Measurements from ENCODE around the gene MARCHF11. TPM values are rescaled to one million over a fixed set of nuclear protein-coding genes. Genes with fewer than 3 reads are reported as not detected.

MARCHF11 gene
- total and polyA plus RNA-seq, 2 experiments from 2014 or later = not detected

- WGBS, 2 experiments (ENCODE audit: low coverage in 1 of 2, low lambda C conversion rate in 2 of 2, missing lambda C conversion rate in 2 of 2) = 44 to 46% methylated on average over 5 of the region's 5 CpGs
- Histone ChIP-seq H3K27ac (no peak overlapping the region), H3K9me3 (ENCODE audit: low read depth) (no peaks in the 10 kb centered on the region), H3K27me3 (replicated peaks; ENCODE audit: insufficient read depth) (no peaks in the 10 kb centered on the region), H4K20me1 (ENCODE audit: insufficient read depth) (no peaks in the 10 kb centered on the region), H2AFZ (no peak overlapping the region), H3K36me3 (ENCODE audit: low read depth) (no peaks in the 10 kb centered on the region), H3K4me1 (ENCODE audit: insufficient read depth) (no peaks in the 10 kb centered on the region), H3K79me2 (ENCODE audit: insufficient read depth) (no peaks in the 10 kb centered on the region), H3K4me3 (no peak overlapping the region), H3K9me2 (ENCODE audit: insufficient read depth) (no peaks in the 10 kb centered on the region), H3F3A (ENCODE audit: insufficient read depth) (no peaks in the 10 kb centered on the region), H3K4me2 (ENCODE audit: unreplicated experiment) (no peak overlapping the region), H3K9ac (no peak overlapping the region)
- TF ChIP-seq EZH2phosphoT487 (IDR thresholded peaks at IDR 0.05; ENCODE audit: insufficient read depth, low read depth) (no peak), EZH2 (IDR thresholded peaks at IDR 0.05; ENCODE audit: insufficient read depth, poor library complexity, severe bottlenecking) (no peak)
- in situ Hi-C loops (cut with MboI) = no loop called here
- no peak for DNase-seq
These were observed 47.7 kb downstream of the MARCHF11 start for GRCh38 chr5:16131878-16132277.

- Histone ChIP-seq H3F3A (ENCODE audit: insufficient read depth) (no peaks in the 10 kb centered on the region), H3K4me2 (ENCODE audit: unreplicated experiment) (no peak overlapping the region), H3K9me2 (ENCODE audit: insufficient read depth) (no peaks in the 10 kb centered on the region), H2AFZ (no peak overlapping the region), H3K36me3 (ENCODE audit: low read depth) (no peaks in the 10 kb centered on the region), H3K4me3 (no peak overlapping the region), H3K9me3 (ENCODE audit: low read depth) (no peaks in the 10 kb centered on the region), H3K27ac (no peak overlapping the region), H4K20me1 (ENCODE audit: insufficient read depth) (no peaks in the 10 kb centered on the region), H3K4me1 (ENCODE audit: insufficient read depth) (no peaks in the 10 kb centered on the region), H3K27me3 (replicated peaks; ENCODE audit: insufficient read depth) (no peaks in the 10 kb centered on the region), H3K79me2 (ENCODE audit: insufficient read depth) (no peaks in the 10 kb centered on the region), H3K9ac (no peak overlapping the region)
- WGBS, 2 experiments (ENCODE audit: low coverage in 1 of 2, low lambda C conversion rate in 2 of 2, missing lambda C conversion rate in 2 of 2) = 50 to 57% methylated on average over 5 of the region's 5 CpGs
- TF ChIP-seq EZH2phosphoT487 (IDR thresholded peaks at IDR 0.05; ENCODE audit: insufficient read depth, low read depth) (no peak), EZH2 (IDR thresholded peaks at IDR 0.05; ENCODE audit: insufficient read depth, poor library complexity, severe bottlenecking) (no peak)
- DNase-seq = no peak
- in situ Hi-C loops (cut with MboI) = no loop called here
These were observed 50.6 kb downstream of the MARCHF11 start for GRCh38 chr5:16128944-16129343.

GRCh38 chr5:16127865-16128544 is 51.6 kb downstream of the MARCHF11 start:
- no peak for DNase-seq
- H2AFZ ChIP-seq = no peak overlapping the region
- WGBS, 2 experiments (ENCODE audit: low coverage in 1 of 2, low lambda C conversion rate in 2 of 2, missing lambda C conversion rate in 2 of 2) = 16 to 17% methylated on average over 4 of the region's 4 CpGs
- TF ChIP-seq EZH2phosphoT487 (IDR thresholded peaks at IDR 0.05; ENCODE audit: insufficient read depth, low read depth) = no peak
- H3K36me3 ChIP-seq (ENCODE audit: low read depth) = no peaks in the 10 kb centered on the region
- H3K27me3 ChIP-seq (replicated peaks; ENCODE audit: insufficient read depth) = no peaks in the 10 kb centered on the region
- no peaks in the 10 kb centered on the region for H4K20me1 ChIP-seq (ENCODE audit: insufficient read depth)
- no peaks in the 10 kb centered on the region for H3K9me3 ChIP-seq (ENCODE audit: low read depth)
- no peak overlapping the region for H3K4me2 ChIP-seq (ENCODE audit: unreplicated experiment)
- no peak overlapping the region for H3K9ac ChIP-seq
- no peak overlapping the region for H3K4me3 ChIP-seq
- H3K27ac ChIP-seq = no peak overlapping the region
- no peaks in the 10 kb centered on the region for H3F3A ChIP-seq (ENCODE audit: insufficient read depth)
- in situ Hi-C loops (cut with MboI) = no loop called here
- H3K79me2 ChIP-seq (ENCODE audit: insufficient read depth) = no peaks in the 10 kb centered on the region
- no peaks in the 10 kb centered on the region for H3K4me1 ChIP-seq (ENCODE audit: insufficient read depth)
- no peaks in the 10 kb centered on the region for H3K9me2 ChIP-seq (ENCODE audit: insufficient read depth)

GRCh38 chr5:16120579-16120978 is 59.0 kb downstream of the MARCHF11 start:
- Histone ChIP-seq H2AFZ (no peak overlapping the region), H3K27me3 (replicated peaks; ENCODE audit: insufficient read depth) (no peaks in the 10 kb centered on the region), H3F3A (ENCODE audit: insufficient read depth) (no peaks in the 10 kb centered on the region), H3K9me2 (ENCODE audit: insufficient read depth) (no peaks in the 10 kb centered on the region), H3K4me2 (ENCODE audit: unreplicated experiment) (no peak overlapping the region), H4K20me1 (ENCODE audit: insufficient read depth) (no peaks in the 10 kb centered on the region), H3K4me1 (ENCODE audit: insufficient read depth) (no peaks in the 10 kb centered on the region), H3K9ac (no peak overlapping the region), H3K36me3 (ENCODE audit: low read depth) (no peaks in the 10 kb centered on the region), H3K27ac (no peak overlapping the region), H3K9me3 (ENCODE audit: low read depth) (no peaks in the 10 kb centered on the region), H3K79me2 (ENCODE audit: insufficient read depth) (no peaks in the 10 kb centered on the region), H3K4me3 (no peak overlapping the region)
- no peak for TF ChIP-seq EZH2phosphoT487 (IDR thresholded peaks at IDR 0.05; ENCODE audit: insufficient read depth, low read depth)
- no peak for TF ChIP-seq EZH2 (IDR thresholded peaks at IDR 0.05; ENCODE audit: insufficient read depth, poor library complexity, severe bottlenecking)
- in situ Hi-C loops (cut with MboI) = no loop called here
- no peak for DNase-seq
- WGBS, 2 experiments (ENCODE audit: low coverage in 1 of 2, low lambda C conversion rate in 2 of 2, missing lambda C conversion rate in 2 of 2) = 35 to 39% methylated on average over 3 of the region's 3 CpGs

- H3K27me3 ChIP-seq (replicated peaks; ENCODE audit: insufficient read depth) = no peaks in the 10 kb centered on the region
- no peaks in the 10 kb centered on the region for H3K9me3 ChIP-seq (ENCODE audit: low read depth)
- H2AFZ ChIP-seq = no peak overlapping the region
- H3F3A ChIP-seq (ENCODE audit: insufficient read depth) = no peaks in the 10 kb centered on the region
- no peak for DNase-seq
- H4K20me1 ChIP-seq (ENCODE audit: insufficient read depth) = no peaks in the 10 kb centered on the region
- H3K4me1 ChIP-seq (ENCODE audit: insufficient read depth) = no peaks in the 10 kb centered on the region
- no peak overlapping the region for H3K4me2 ChIP-seq (ENCODE audit: unreplicated experiment)
- H3K79me2 ChIP-seq (ENCODE audit: insufficient read depth) = no peaks in the 10 kb centered on the region
- H3K9ac ChIP-seq = no peak overlapping the region
- 49 to 59% methylated on average over 4 of the region's 4 CpGs for WGBS, 2 experiments (ENCODE audit: low coverage in 1 of 2, low lambda C conversion rate in 2 of 2, missing lambda C conversion rate in 2 of 2)
- no peaks in the 10 kb centered on the region for H3K9me2 ChIP-seq (ENCODE audit: insufficient read depth)
- in situ Hi-C loops (cut with MboI) = no loop called here
- H3K36me3 ChIP-seq (ENCODE audit: low read depth) = no peaks in the 10 kb centered on the region
- no peak overlapping the region for H3K4me3 ChIP-seq
- no peak overlapping the region for H3K27ac ChIP-seq
- TF ChIP-seq EZH2 (IDR thresholded peaks at IDR 0.05; ENCODE audit: insufficient read depth, poor library complexity, severe bottlenecking) = no peak
- no peak for TF ChIP-seq EZH2phosphoT487 (IDR thresholded peaks at IDR 0.05; ENCODE audit: insufficient read depth, low read depth)
These were observed 59.8 kb downstream of the MARCHF11 start for GRCh38 chr5:16119790-16120189.

All from GM23248 (cell line).